ENCODE results near the gene TMEFF1. TPM values are rescaled to one million over a fixed set of nuclear protein-coding genes. Genes with fewer than 3 reads are reported as not detected.

TMEFF1 gene
- total and polyA plus RNA-seq, 2 of the 8 experiments (the other 6 are each of a cell fraction or from before 2014, with no cell fraction given) = 13.5 to 68.2 TPM

DNA sequence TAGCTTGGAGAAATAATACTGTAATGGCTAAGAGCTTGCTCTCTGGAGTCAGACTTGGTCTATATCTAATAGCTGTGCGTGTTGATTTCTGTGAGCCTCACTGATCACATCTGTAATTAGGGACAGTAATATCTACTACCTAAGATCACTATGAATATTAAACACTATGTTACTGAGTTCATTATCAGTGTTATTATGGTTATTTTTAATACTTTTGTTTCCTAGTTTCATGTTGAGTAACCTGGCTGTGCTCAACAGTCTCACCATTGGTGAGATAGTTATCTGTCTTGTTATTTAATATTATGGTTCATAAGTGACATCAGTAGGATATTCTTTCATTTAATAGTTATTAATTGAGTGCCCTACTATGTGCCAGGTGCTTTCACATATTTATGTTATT is 82.5 kb downstream of the TMEFF1 start:
- no peak overlapping the region for H3K27ac ChIP-seq (ENCODE audit: low read depth, low read length)
- no peaks in the 10 kb centered on the region; the same call in 1 of the 2 replicates for H3K23me2 ChIP-seq (ENCODE audit: low read depth, low read length)
- CTCF ChIA-PET (ENCODE audit: partially characterized antibody) = interaction anchor here (0.9 kb wide), 1 partner anchor 52 kb away, joined by 3 read pairs; no protein-coding TSS in a partner anchor
- TF ChIP-seq CTBP2 (IDR thresholded peaks at IDR 0.05; ENCODE audit: borderline replicate concordance, insufficient read depth, insufficient read length, low read length) (no peak), YY1 (IDR thresholded peaks at IDR 0.05; ENCODE audit: low read depth, low read length) (no peak), BACH1 (IDR thresholded peaks at IDR 0.05; ENCODE audit: low read length) (no peak), PHF8 (conservative IDR thresholded peaks at IDR 0.05; ENCODE audit: low read depth, low read length) (no peak), RAD21 (IDR thresholded peaks at IDR 0.05 in 1 of 2, conservative IDR thresholded peaks at IDR 0.05 in 1 of 2; ENCODE audit: low read depth in 2 of 2, low read length in 2 of 2) (no peak), SP2 (IDR thresholded peaks at IDR 0.05; ENCODE audit: low read length) (no peak), CBX5 (IDR thresholded peaks at IDR 0.05; ENCODE audit: low read depth, low read length) (no peak)

More for the DNA sequence above, 82.5 kb downstream of the TMEFF1 start:
- H3K79me2 ChIP-seq (ENCODE audit: control insufficient read depth in 1 of 2, insufficient read depth in 2 of 2, low read length in 2 of 2) = 0 out of 4 replicates have a peak, but pooled peaks cover 0 to 6% of the 10 kb centered on the region in 2 experiments
- no peaks in the 10 kb centered on the region for H3K9me3 ChIP-seq (ENCODE audit: insufficient read depth in 2 of 2, low read depth in 1 of 2, low read length in 1 of 2)
- no peak overlapping the region for H2BK15ac ChIP-seq (ENCODE audit: low read length)
- H3K4ac ChIP-seq (replicated peaks; ENCODE audit: insufficient read length, low read depth, low read length) = no peak overlapping the region
- no peak for FAIRE-seq
- H3K27me3 ChIP-seq (replicated peaks in 1 of 4; ENCODE audit: control insufficient read depth in 3 of 4, extremely low read depth in 1 of 4, insufficient read depth in 3 of 4, low read length in 3 of 4) = no peaks in the 10 kb centered on the region
- no peak overlapping the region for H2BK5ac ChIP-seq (ENCODE audit: low read depth, low read length)
- H4K5ac ChIP-seq (ENCODE audit: insufficient read length, low read depth, low read length) = no peak overlapping the region
- no peak overlapping the region for H3K4me2 ChIP-seq (ENCODE audit: insufficient read depth in 1 of 2, low read depth in 2 of 2, low read length in 2 of 2)
- H4K20me1 ChIP-seq (replicated peaks in 1 of 2; ENCODE audit: control insufficient read depth in 1 of 2, insufficient read depth in 2 of 2, low read length in 2 of 2) = peaks cover 2 to 4% of the 10 kb centered on the region in 2 experiments
- POLR2A ChIA-PET (ENCODE audit: partially characterized antibody) = interaction anchor here (1.4 kb wide), 1 partner anchor 28 kb away, joined by 4 read pairs; no protein-coding TSS in a partner anchor
- no peak overlapping the region for H4K8ac ChIP-seq (ENCODE audit: extremely low read depth, insufficient read depth, low read length)
- no peak overlapping the region for H2AFZ ChIP-seq (ENCODE audit: low read length)
- no peak overlapping the region for H3K14ac ChIP-seq (ENCODE audit: insufficient read length)
- H2BK120ac ChIP-seq (replicated peaks; ENCODE audit: low read depth, low read length) = no peak overlapping the region
- H2BK12ac ChIP-seq (ENCODE audit: low read depth, low read length) = no peak overlapping the region
- no peak overlapping the region for H3K9ac ChIP-seq (replicated peaks in 1 of 4; ENCODE audit: extremely low read depth in 1 of 4, low read depth in 3 of 4, low read length in 3 of 4)
- peaks cover 5 to 72% (median 19%) of the 10 kb centered on the region in 4 experiments; a peak in 6 of 8 replicates for H3K36me3 ChIP-seq (ENCODE audit: control insufficient read depth in 2 of 4, insufficient read depth in 4 of 4, low read length in 3 of 4)
- no peak overlapping the region for H4K91ac ChIP-seq (replicated peaks; ENCODE audit: insufficient read length, low read length)
- no peaks in the 10 kb centered on the region for H3K4me1 ChIP-seq (replicated peaks in 1 of 4; ENCODE audit: control insufficient read depth in 3 of 4, insufficient read depth in 4 of 4, low read length in 3 of 4)
- H3K4me3 ChIP-seq (ENCODE audit: extremely low read depth in 1 of 4, insufficient read depth in 2 of 4, low read depth in 3 of 4, low read length in 4 of 4) = no peak overlapping the region
- DNase-seq (ENCODE audit: low read depth in 1 of 2, low spot score in 2 of 2) = no peak
- H3K23ac ChIP-seq (ENCODE audit: insufficient read length) = no peak overlapping the region
- H2AK5ac ChIP-seq (ENCODE audit: low read depth, low read length) = no peak overlapping the region
- no peaks in the 10 kb centered on the region; the same call in 1 of the 2 replicates for H3K79me1 ChIP-seq (ENCODE audit: low read depth, low read length)
- 100% methylated on average over 1 of the region's 1 CpG; no CpG with 5 or more reads in 1 of the 2 experiments for WGBS, 2 experiments (ENCODE audit: extremely low coverage in 1 of 2, insufficient coverage in 1 of 2, insufficient read length in 1 of 2, insufficient replicate concordance in 2 of 2, low coverage in 1 of 2, low lambda C conversion rate in 2 of 2, missing lambda C conversion rate in 1 of 2)
- no peak overlapping the region for H2BK20ac ChIP-seq (ENCODE audit: low read length)
- H3K18ac ChIP-seq (ENCODE audit: extremely low read depth, low read length) = no peak overlapping the region
- H3K56ac ChIP-seq (replicated peaks; ENCODE audit: insufficient read length, low read depth, low read length) = no peak overlapping the region
